ENCODE measurements around the gene TSHZ1.

TSHZ1 gene

DNA sequence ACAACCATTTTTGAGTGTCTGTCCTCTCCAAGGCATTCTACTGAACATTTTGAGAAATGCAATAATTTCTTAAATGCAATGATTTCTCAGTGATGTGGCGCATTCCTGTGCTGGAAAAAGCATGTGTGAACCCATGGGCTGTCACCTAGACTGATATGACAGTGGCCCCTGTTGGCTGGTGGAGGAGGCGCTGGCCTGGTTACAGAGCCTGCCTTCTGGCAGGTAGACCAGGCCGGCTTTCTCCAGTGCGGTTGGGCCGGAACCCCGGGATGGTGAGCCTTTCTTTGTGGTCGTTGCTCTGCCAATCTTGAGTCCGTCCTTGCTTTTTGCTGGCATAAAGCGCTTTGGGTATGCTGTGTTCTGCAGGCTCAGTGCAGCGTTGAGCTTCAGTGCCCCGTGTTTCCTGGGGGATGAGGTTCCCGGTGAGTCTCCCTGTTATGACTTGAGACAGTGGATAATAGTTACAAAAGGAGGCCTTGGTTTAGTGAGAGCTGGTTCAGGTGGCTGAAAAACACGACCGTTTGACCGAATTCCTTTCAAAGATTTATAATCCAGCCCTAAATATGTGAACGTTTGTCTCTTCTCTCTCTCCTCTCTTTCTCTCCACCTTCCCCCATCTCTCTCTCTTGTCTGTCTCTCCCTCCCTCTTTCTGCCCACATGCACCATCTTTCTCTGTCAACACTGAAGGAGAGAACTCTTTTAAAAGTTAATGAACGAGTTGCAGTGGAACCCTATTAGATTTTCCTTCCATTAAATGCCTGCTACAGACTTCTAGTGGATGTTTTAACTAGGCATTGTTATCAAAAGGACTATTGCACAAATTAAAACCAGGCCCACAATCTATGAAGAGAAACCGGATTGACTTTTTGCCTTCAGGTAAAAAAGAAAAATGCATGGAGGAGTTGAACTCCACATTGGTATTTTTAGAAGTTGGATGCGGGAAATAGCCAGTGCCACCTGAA lies 34.0 kb downstream of the TSHZ1 start:
- Mint-ChIP-seq H3K4me1 (peaks cover 77% of the 10 kb centered on the region), H3K27me3 (ENCODE audit: low read depth, poor library complexity) (no peaks in the 10 kb centered on the region), H3K9me3 (peaks cover 31% of the 10 kb centered on the region), H3K36me3 (ENCODE audit: low read depth) (peaks cover 41% of the 10 kb centered on the region), H3K27ac (peak overlapping the region; percentile 57), H3K4me3 (peak overlapping the region; percentile 1)
- no peak for DNase-seq
- TF ChIP-seq, protein P1, sequence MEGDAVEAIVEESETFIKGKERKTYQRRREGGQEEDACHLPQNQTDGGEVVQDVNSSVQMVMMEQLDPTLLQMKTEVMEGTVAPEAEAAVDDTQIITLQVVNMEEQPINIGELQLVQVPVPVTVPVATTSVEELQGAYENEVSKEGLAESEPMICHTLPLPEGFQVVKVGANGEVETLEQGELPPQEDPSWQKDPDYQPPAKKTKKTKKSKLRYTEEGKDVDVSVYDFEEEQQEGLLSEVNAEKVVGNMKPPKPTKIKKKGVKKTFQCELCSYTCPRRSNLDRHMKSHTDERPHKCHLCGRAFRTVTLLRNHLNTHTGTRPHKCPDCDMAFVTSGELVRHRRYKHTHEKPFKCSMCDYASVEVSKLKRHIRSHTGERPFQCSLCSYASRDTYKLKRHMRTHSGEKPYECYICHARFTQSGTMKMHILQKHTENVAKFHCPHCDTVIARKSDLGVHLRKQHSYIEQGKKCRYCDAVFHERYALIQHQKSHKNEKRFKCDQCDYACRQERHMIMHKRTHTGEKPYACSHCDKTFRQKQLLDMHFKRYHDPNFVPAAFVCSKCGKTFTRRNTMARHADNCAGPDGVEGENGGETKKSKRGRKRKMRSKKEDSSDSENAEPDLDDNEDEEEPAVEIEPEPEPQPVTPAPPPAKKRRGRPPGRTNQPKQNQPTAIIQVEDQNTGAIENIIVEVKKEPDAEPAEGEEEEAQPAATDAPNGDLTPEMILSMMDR (IDR thresholded peaks at IDR 0.05) = peak; percentile 24

DNA sequence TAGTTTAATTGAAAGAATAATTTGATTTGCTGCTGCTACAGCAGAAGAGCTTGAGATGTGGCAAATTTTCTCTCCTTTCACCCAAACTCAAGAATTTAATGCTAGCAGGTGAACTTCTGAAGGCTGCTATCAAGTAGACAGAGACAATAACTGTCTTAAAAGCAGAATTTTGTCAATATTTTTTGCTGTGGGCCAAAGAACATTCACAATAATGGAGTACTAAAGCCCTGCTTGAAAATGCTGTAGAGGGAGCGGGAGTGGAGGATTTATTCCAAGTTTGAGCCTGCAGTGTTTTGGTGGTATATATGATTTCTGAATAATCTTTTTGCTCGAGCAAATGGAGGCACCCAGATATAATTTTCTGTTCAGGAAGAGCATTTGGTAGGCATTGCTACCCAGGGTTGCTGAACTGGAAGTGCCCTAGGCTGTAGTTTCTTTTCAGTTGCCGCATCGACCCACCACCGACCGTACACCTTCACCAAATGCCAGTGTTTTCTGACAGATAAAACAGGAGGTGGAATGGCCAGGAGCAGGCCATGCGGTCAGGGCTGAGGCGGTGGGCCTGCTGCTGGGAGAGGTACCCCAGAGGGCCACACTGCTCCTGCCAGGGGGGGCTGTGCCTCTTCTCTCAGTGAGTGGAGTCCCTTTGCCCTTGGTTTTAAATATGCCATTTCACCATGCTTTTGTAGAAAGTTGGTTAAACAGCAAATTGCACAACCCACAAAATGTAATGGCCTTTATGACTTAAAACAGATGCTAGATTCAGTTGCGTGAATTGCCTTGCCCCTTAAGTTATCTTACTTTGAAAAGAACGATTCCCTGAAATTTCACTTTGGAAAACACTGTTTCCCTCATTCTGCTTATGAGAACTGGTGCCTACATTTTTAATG lies 36.4 kb downstream of the TSHZ1 start:
- H3K9me3 Mint-ChIP-seq = peaks cover 9% of the 10 kb centered on the region
- peak overlapping the region; percentile 49 for H3K27ac Mint-ChIP-seq
- TF ChIP-seq, protein P1 (IDR thresholded peaks at IDR 0.05) = no peak
- H3K4me3 Mint-ChIP-seq = peak overlapping the region; percentile 35
- peaks cover 93% of the 10 kb centered on the region for H3K4me1 Mint-ChIP-seq
- DNase-seq = no peak
- peaks cover 18% of the 10 kb centered on the region for H3K36me3 Mint-ChIP-seq (ENCODE audit: low read depth)
- H3K27me3 Mint-ChIP-seq (ENCODE audit: low read depth, poor library complexity) = no peaks in the 10 kb centered on the region

DNA sequence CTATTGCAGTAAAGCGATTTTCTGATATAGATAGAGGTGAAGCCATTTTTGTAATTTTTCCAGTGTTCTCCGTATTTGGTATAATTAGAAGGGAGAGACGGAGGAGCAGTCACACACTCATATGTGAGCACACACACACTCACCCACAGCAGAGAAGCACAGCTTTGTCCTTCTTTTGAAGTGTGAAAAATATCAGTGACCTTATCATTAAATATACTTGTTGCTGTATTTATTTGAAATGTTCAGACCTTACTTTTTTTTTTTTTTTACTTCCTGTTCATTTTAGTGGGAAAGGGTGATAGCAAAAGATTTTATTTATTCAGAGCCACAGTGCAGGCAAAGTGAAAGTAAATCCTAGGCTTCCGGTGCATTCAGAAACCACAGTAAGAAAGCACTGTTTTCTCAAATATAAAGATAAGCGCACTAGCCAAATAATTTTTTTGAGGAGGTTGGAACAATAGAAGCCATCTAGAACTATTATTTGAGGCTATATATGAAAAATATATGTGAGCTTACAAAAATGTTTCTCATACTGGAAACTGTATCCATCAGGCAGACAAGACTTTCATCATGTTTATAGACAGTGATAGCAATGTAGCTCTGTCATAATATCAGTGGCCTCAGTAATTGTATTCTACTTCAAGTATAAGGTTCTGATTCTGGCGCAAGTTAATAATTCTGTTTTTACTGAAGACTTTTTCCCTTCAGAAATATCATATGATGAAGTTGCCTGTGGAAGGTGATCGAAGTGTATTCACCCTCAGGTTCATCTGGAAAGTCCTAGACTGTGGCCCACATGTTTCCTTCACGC lies 37.2 kb downstream of the TSHZ1 start:
- Mint-ChIP-seq H3K4me3 (peak overlapping the region; percentile 35), H3K36me3 (ENCODE audit: low read depth) (peaks cover 9% of the 10 kb centered on the region), H3K9me3 (peaks cover 7% of the 10 kb centered on the region)

DNA sequence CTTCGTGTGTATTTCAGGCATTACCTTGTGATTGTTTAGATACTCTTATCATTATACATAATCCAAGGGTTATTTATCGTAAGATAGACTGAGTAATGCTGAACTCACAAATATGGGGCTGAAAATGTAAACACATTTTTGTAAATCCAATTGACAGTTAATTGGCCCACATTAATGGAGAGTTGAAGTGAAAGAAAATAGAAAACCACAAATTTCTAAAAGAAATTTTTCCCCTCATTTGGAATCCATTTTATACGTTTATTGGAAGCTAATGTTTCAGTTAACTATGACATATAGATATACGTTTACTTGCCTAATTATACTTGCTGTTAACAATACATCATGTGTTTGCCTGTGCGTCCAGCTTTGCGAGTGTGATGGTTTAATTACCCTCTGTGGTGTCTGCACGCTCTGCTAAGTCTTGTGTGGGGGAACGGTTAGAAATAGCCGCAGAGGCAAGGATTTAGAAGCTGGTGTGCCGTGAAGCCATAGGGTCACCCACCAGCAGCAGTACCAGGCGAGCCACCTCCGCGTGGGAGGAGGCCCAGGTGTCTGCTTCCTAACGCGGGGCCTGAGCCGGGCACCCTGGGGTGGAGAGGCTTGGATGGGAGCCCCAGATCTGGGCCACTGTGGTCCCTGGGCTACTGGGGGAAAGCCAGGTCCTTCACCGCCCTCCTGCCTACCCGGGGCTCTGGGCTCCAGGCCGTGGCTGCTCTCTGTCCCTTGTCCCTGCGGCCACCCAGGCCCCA lies 38.0 kb downstream of the TSHZ1 start:
- no peak for DNase-seq
- H3K36me3 Mint-ChIP-seq (ENCODE audit: low read depth) = peaks cover 1% of the 10 kb centered on the region
- no peaks in the 10 kb centered on the region for H3K27me3 Mint-ChIP-seq (ENCODE audit: low read depth, poor library complexity)
- H3K27ac Mint-ChIP-seq = peak overlapping the region; percentile 40
- H3K4me1 Mint-ChIP-seq = peaks cover 91% of the 10 kb centered on the region
- no peak overlapping the region for H3K4me3 Mint-ChIP-seq
- no peaks in the 10 kb centered on the region for H3K9me3 Mint-ChIP-seq
- TF ChIP-seq, protein P1 (IDR thresholded peaks at IDR 0.05) = no peak

More for the DNA sequence above, 37.2 kb downstream of the TSHZ1 start:
- TF ChIP-seq, protein P1 (IDR thresholded peaks at IDR 0.05) = no peak
- H3K4me1 Mint-ChIP-seq = peaks cover 91% of the 10 kb centered on the region
- no peaks in the 10 kb centered on the region for H3K27me3 Mint-ChIP-seq (ENCODE audit: low read depth, poor library complexity)
- DNase-seq = no peak
- peak overlapping the region; percentile 40 for H3K27ac Mint-ChIP-seq

DNA sequence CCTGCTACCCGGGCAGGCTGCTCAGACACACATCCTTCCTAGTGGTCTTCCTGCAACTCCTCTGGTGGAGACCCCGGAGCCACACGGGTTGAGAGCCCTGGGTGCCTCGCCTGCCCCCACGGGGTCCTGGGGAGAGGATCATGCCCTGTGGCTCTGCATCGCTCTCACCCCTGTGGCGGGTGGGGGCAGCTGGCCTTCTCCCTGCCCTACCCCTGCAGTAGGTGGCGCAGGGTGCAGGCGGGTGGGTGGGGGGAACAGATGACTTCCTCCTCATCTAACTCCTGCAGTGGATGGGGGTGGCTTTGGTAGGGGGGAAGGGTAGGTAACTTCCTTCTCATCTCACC lies 38.5 kb downstream of the TSHZ1 start:
- no peak for DNase-seq
- H3K36me3 Mint-ChIP-seq (ENCODE audit: low read depth) = no peaks in the 10 kb centered on the region
- H3K9me3 Mint-ChIP-seq = no peaks in the 10 kb centered on the region
- H3K27ac Mint-ChIP-seq = no peak overlapping the region
- no peaks in the 10 kb centered on the region for H3K27me3 Mint-ChIP-seq (ENCODE audit: low read depth, poor library complexity)
- TF ChIP-seq, protein P1 (IDR thresholded peaks at IDR 0.05) = no peak
- H3K4me3 Mint-ChIP-seq = no peak overlapping the region
- H3K4me1 Mint-ChIP-seq = peaks cover 91% of the 10 kb centered on the region
